H9 (cell line): ENCODE data around the gene TSHB. TPM values are rescaled to one million over a fixed set of nuclear protein-coding genes. Genes with fewer than 3 reads are reported as not detected.

ENCODE experiments used
- DNase-seq: peaks from one replicate; pipeline ENCODE4 v3.0.0-alpha.2; 2017
- H2AFZ ChIP-seq: one replicate; pipeline ENCODE4 v1.6.1; 2013; ENCODE audit warnings: mild to moderate bottlenecking, low read length, control low read depth, moderate library complexity
- H2AK5ac ChIP-seq: 2 replicates; pipeline ENCODE4 v1.6.1; 2013; ENCODE audit warnings: low read length, control low read depth, mixed read lengths; ENCODE audit not compliant: insufficient read length
- H2BK120ac ChIP-seq: one replicate; pipeline ENCODE4 v1.6.1; 2013; ENCODE audit warnings: low read depth, mild to moderate bottlenecking, low read length, control low read depth, inconsistent platforms; ENCODE audit not compliant: poor library complexity, severe bottlenecking
- H2BK12ac ChIP-seq: 2 replicates; pipeline ENCODE4 v1.6.1; 2013; ENCODE audit warnings: low read length, control low read depth, mixed read lengths, low read depth; ENCODE audit not compliant: insufficient read length
- H2BK15ac ChIP-seq: 2 replicates; pipeline ENCODE4 v1.6.1; 2013; ENCODE audit warnings: low read depth, low read length, control low read depth
- H2BK20ac ChIP-seq: one replicate; pipeline ENCODE4 v1.6.1; 2013; ENCODE audit warnings: low read depth, mild to moderate bottlenecking, low read length, control low read depth, inconsistent platforms; ENCODE audit not compliant: poor library complexity, severe bottlenecking
- H2BK5ac ChIP-seq: 2 replicates; pipeline ENCODE4 v1.6.1; 2013; ENCODE audit warnings: low read length, control low read depth, mixed read lengths; ENCODE audit not compliant: insufficient read length
- H3K14ac ChIP-seq: 2 replicates; pipeline ENCODE4 v1.6.1; 2013; ENCODE audit warnings: low read length, control low read depth; ENCODE audit not compliant: insufficient read depth
- H3K18ac ChIP-seq: 2 replicates; pipeline ENCODE4 v1.6.1; 2013; ENCODE audit warnings: low read depth, mild to moderate bottlenecking, mixed read lengths, low read length, control low read depth; ENCODE audit not compliant: insufficient read length
- H3K23ac ChIP-seq: 2 replicates; pipeline ENCODE4 v1.6.1; 2013; ENCODE audit warnings: low read length, control low read depth, mixed read lengths, low read depth; ENCODE audit not compliant: insufficient read length
- H3K23me2 ChIP-seq: 2 replicates; pipeline ENCODE4 v1.6.1; 2013; ENCODE audit warnings: low read depth, mild to moderate bottlenecking, mixed read lengths, low read length, control low read depth; ENCODE audit not compliant: insufficient read length, poor library complexity, severe bottlenecking
- H3K27ac ChIP-seq: 2 replicates; pipeline ENCODE4 v1.5.1; 2013; ENCODE audit warnings: low read length, control low read depth, mixed read lengths, low read depth; ENCODE audit not compliant: insufficient read length
- H3K27me3 ChIP-seq: 2 replicates; pipeline ENCODE4 v1.6.1; 2013; ENCODE audit warnings: low read length, control low read depth, inconsistent platforms; ENCODE audit not compliant: insufficient read depth
- H3K4ac ChIP-seq: 2 replicates; pipeline ENCODE4 v1.6.1; 2013; ENCODE audit warnings: low read depth, mild to moderate bottlenecking, control low read depth, inconsistent platforms, low read length, moderate library complexity
- H3K4me1 ChIP-seq: 2 replicates; pipeline ENCODE4 v1.6.1; 2013; ENCODE audit warnings: low read length, control low read depth, inconsistent platforms; ENCODE audit not compliant: insufficient read depth
- H3K4me2 ChIP-seq: 2 replicates; pipeline ENCODE4 v1.6.1; 2013; ENCODE audit warnings: low read length, control low read depth, mixed read lengths; ENCODE audit not compliant: insufficient read length, insufficient read depth
- H3K56ac ChIP-seq: 2 replicates; pipeline ENCODE4 v1.6.1; 2013; ENCODE audit warnings: low read depth, mild to moderate bottlenecking, mixed read lengths, low read length, control low read depth; ENCODE audit not compliant: insufficient read length
- H3K79me1 ChIP-seq: 2 replicates; pipeline ENCODE4 v1.6.1; 2013; ENCODE audit warnings: low read depth, mild to moderate bottlenecking, moderate library complexity, low read length, control low read depth, inconsistent platforms; ENCODE audit not compliant: insufficient read depth, poor library complexity, severe bottlenecking
- H3K79me2 ChIP-seq: 2 replicates; pipeline ENCODE4 v1.6.1; 2013; ENCODE audit warnings: low read length, control low read depth, inconsistent platforms; ENCODE audit not compliant: insufficient read depth
- H3K9ac ChIP-seq: 2 replicates; pipeline ENCODE4 v1.6.1; 2013; ENCODE audit warnings: low read length, control low read depth, mixed read lengths; ENCODE audit not compliant: insufficient read length; ENCODE audit errors: extremely low read depth
- H3K9me3 ChIP-seq: one replicate; pipeline ENCODE4 v1.6.1; 2013; ENCODE audit warnings: low read depth, low read length, inconsistent platforms; ENCODE audit not compliant: control insufficient read depth
- H3T11ph ChIP-seq: one replicate; pipeline ENCODE4 v1.6.1; 2013; ENCODE audit warnings: mild to moderate bottlenecking, low read length, control low read depth, inconsistent platforms
- H4K20me1 ChIP-seq: one replicate; pipeline ENCODE4 v1.6.1; 2013; ENCODE audit not compliant: control insufficient read depth, insufficient read length, insufficient read depth
- H4K5ac ChIP-seq: 2 replicates; pipeline ENCODE4 v1.6.1; 2013; ENCODE audit warnings: low read depth, mild to moderate bottlenecking, mixed read lengths, low read length, control low read depth; ENCODE audit not compliant: insufficient read length
- H4K8ac ChIP-seq: replicated peaks from 2 replicates; pipeline ENCODE4 v1.6.1; 2013; ENCODE audit warnings: low read length, control low read depth, mixed read lengths, low read depth; ENCODE audit not compliant: insufficient read length
- H4K91ac ChIP-seq: 2 replicates; pipeline ENCODE4 v1.6.1; 2013; ENCODE audit warnings: low read depth, mild to moderate bottlenecking, moderate library complexity, mixed read lengths, low read length, control low read depth; ENCODE audit not compliant: insufficient read length
- H3K27ac Mint-ChIP-seq, 3 experiments: 2 replicates in 2 of 3; 3 replicates in 1 of 3; pipeline ENCODE4 v1.8.0; 2020 to 2021; ENCODE audit warnings: mixed read lengths in 3 of 3, mild to moderate bottlenecking in 1 of 3, moderate library complexity in 1 of 3
- H3K27me3 Mint-ChIP-seq: 2 replicates; pipeline ENCODE4 v1.8.0; 2021; ENCODE audit warnings: low read depth, mild to moderate bottlenecking, moderate library complexity, mixed read lengths
- H3K36me3 Mint-ChIP-seq, 3 experiments: 2 replicates in 2 of 3; 3 replicates in 1 of 3; pipeline ENCODE4 v1.8.0; 2020 to 2021; ENCODE audit warnings: low read depth in 3 of 3, mixed read lengths in 3 of 3; ENCODE audit not compliant: insufficient read depth in 1 of 3
- H3K4me1 Mint-ChIP-seq, 2 experiments: 2 replicates each; pipeline ENCODE4 v1.8.0; 2020; ENCODE audit warnings: mixed read lengths in 2 of 2
- H3K4me3 Mint-ChIP-seq, 2 experiments: 2 replicates in 1 of 2; 3 replicates in 1 of 2; pipeline ENCODE4 v1.8.0; 2020 to 2021; ENCODE audit warnings: mild to moderate bottlenecking in 2 of 2, mixed read lengths in 2 of 2, moderate library complexity in 1 of 2
- H3K9me3 Mint-ChIP-seq, 2 experiments: 2 replicates in 1 of 2; 3 replicates in 1 of 2; pipeline ENCODE4 v1.8.0; 2020; ENCODE audit warnings: mild to moderate bottlenecking in 2 of 2, mixed read lengths in 2 of 2, moderate library complexity in 1 of 2
- WGBS: extraction: QIAGEN DNeasy Blood & Tissue Kit; methylation state at CpG from one replicate; pipeline ENCODE4 v1.1.7; 2013; ENCODE audit warnings: missing lambda C conversion rate, low lambda C conversion rate, mixed read lengths; ENCODE audit not compliant: insufficient read length; ENCODE audit errors: extremely low coverage; 5-methylcytosine and 5-hydroxymethylcytosine counted together
- total RNA-seq: library from RNA; stranded (reverse); gene quantifications from 2 replicates; pipeline ENCODE4 v1.2.1, GENCODE V29; 2021
- TF ChIP-seq, protein P1 (sequence below): fragments of 200-600 bp; sonication (generic); conservative IDR thresholded peaks from 3 replicates; pipeline ENCODE4 v1.8.0; 2021; ENCODE audit warnings: antibody characterized with exemption, mild to moderate bottlenecking

Gene TSHB
- total RNA-seq, 1 experiment from 2014 or later: not detected

DNA sequence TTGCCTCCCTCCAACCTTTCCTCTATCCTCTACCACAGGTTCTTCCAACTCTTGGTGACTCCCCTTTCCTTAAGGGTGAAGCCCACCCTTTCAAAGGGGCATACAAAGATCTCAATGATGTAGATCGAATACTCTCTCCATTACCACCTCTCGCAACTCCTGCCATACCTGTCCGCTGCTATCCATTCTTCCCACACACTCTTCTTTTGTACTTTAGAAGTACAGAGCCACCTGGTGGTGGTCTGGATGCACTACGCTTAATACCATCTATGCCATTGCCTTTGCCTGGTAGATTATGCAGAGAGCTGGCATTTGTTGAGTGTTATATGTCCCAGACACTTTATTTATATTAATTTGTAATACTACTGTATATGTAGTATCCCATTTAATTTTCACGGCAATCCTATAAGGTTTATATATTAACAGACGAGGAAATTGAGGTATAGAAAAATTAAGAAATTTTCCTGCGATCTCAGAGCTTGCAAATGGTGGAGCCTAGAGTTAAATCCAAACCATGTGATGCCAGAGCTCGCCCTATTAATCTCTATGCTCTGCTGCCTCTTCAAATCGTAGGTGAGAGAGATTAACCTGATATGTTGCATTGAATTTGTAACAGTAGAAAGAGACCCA is 22.9 kb downstream of the TSHB start:
- DNase-seq: peak; percentile 68
- no peak overlapping the region for H2BK20ac ChIP-seq
- TF ChIP-seq, protein P1, sequence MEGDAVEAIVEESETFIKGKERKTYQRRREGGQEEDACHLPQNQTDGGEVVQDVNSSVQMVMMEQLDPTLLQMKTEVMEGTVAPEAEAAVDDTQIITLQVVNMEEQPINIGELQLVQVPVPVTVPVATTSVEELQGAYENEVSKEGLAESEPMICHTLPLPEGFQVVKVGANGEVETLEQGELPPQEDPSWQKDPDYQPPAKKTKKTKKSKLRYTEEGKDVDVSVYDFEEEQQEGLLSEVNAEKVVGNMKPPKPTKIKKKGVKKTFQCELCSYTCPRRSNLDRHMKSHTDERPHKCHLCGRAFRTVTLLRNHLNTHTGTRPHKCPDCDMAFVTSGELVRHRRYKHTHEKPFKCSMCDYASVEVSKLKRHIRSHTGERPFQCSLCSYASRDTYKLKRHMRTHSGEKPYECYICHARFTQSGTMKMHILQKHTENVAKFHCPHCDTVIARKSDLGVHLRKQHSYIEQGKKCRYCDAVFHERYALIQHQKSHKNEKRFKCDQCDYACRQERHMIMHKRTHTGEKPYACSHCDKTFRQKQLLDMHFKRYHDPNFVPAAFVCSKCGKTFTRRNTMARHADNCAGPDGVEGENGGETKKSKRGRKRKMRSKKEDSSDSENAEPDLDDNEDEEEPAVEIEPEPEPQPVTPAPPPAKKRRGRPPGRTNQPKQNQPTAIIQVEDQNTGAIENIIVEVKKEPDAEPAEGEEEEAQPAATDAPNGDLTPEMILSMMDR: peak; percentile 89
- Mint-ChIP-seq H3K27ac (no peak overlapping the region), H3K36me3 (peaks cover 0 to 4% (median 0%) of the 10 kb centered on the region in 3 experiments; a peak in 1 of 7 replicates), H3K9me3 (no peaks in the 10 kb centered on the region), H3K27me3 (no peaks in the 10 kb centered on the region), H3K4me1 (no peaks in the 10 kb centered on the region; a peak in 1 of 4 replicates), H3K4me3 (no peak overlapping the region)
- no peak overlapping the region for H3K4ac ChIP-seq
- no peak overlapping the region for H3T11ph ChIP-seq
- H4K20me1 ChIP-seq: no peaks in the 10 kb centered on the region
- no peaks in the 10 kb centered on the region for H3K79me1 ChIP-seq
- H2AFZ ChIP-seq: no peak overlapping the region
- no peak overlapping the region for H4K8ac ChIP-seq
- H4K5ac ChIP-seq: no peak overlapping the region
- H4K91ac ChIP-seq: no peak overlapping the region
- H2BK15ac ChIP-seq: no peak overlapping the region
- peaks cover 6% of the 10 kb centered on the region for H3K4me1 ChIP-seq
- WGBS: no CpG with 5 or more reads among the region's 9 CpGs
- no peaks in the 10 kb centered on the region for H3K27me3 ChIP-seq
- no peak overlapping the region for H3K56ac ChIP-seq
- no peak overlapping the region for H3K23ac ChIP-seq
- H3K23me2 ChIP-seq: no peaks in the 10 kb centered on the region
- no peak overlapping the region for H2BK5ac ChIP-seq
- no peak overlapping the region for H3K18ac ChIP-seq
- H3K4me2 ChIP-seq: no peak overlapping the region
- H3K9me3 ChIP-seq: no peaks in the 10 kb centered on the region
- H3K27ac ChIP-seq: no peak overlapping the region
- H2BK120ac ChIP-seq: no peak overlapping the region
- no peak overlapping the region for H2AK5ac ChIP-seq
- H3K79me2 ChIP-seq: no peaks in the 10 kb centered on the region
- H2BK12ac ChIP-seq: no peak overlapping the region
- no peak overlapping the region for H3K14ac ChIP-seq
- no peak overlapping the region for H3K9ac ChIP-seq
